NB4 (cell line): ENCODE data around the gene KAT2B.

Experiments used
- POLR2A ChIP-seq: IDR thresholded peaks from 2 replicates; pipeline ENCODE4 v1.6.1; 2011; ENCODE audit warnings: mild to moderate bottlenecking; ENCODE audit not compliant: insufficient read length; ENCODE audit errors: extremely low read depth
- TF ChIP-seq, protein P1 (sequence below): IDR thresholded peaks from one replicate; pipeline ENCODE4 v1.5.1; 2012; ENCODE audit warnings: low read depth, low read length
- TF ChIP-seq, protein P2 (sequence below): IDR thresholded peaks from 2 replicates; pipeline ENCODE4 v1.6.1; 2011; ENCODE audit warnings: low read depth, low read length

DNA sequence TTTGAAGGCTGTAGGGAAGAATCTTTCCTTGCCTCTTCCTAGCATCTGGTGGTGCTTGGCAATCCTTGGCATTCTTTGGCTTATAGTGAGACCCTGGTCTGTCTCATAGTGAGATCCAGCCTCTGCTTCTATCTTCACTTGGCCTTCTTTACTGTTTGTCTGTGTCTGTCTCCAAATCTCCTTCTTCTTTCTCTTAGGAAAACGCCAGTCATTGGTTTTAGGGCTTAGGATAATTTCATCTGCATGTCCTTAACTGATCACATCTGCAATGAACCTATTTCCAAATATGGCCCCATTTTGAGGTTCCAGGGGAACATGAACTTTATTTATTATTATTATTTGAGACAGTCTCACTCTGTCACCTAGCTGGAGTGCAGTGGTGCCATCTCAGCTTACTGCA lies 25.8 kb downstream of the KAT2B start:
- TF ChIP-seq, protein P1, sequence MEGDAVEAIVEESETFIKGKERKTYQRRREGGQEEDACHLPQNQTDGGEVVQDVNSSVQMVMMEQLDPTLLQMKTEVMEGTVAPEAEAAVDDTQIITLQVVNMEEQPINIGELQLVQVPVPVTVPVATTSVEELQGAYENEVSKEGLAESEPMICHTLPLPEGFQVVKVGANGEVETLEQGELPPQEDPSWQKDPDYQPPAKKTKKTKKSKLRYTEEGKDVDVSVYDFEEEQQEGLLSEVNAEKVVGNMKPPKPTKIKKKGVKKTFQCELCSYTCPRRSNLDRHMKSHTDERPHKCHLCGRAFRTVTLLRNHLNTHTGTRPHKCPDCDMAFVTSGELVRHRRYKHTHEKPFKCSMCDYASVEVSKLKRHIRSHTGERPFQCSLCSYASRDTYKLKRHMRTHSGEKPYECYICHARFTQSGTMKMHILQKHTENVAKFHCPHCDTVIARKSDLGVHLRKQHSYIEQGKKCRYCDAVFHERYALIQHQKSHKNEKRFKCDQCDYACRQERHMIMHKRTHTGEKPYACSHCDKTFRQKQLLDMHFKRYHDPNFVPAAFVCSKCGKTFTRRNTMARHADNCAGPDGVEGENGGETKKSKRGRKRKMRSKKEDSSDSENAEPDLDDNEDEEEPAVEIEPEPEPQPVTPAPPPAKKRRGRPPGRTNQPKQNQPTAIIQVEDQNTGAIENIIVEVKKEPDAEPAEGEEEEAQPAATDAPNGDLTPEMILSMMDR = no peak
- TF ChIP-seq, protein P2, sequence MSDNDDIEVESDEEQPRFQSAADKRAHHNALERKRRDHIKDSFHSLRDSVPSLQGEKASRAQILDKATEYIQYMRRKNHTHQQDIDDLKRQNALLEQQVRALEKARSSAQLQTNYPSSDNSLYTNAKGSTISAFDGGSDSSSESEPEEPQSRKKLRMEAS = no peak
- TF ChIP-seq POLR2A = no peak
